Right lobe of liver (tissue), 6 donors: ENCODE results near the gene SAP30L. TPM values are rescaled to one million over a fixed set of nuclear protein-coding genes. Genes with fewer than 3 reads are reported as not detected.

Experiments
- ATAC-seq, 4 donors: fragments of 200-7000 bp; cut with Tn5 transposase; one replicate each; pipeline ENCODE4 v1.9.1; 2020; ENCODE audit warnings: mild to moderate bottlenecking in 4 of 4, moderate library complexity in 4 of 4
- DNase-seq, 3 donors: peaks; one replicate each; pipeline ENCODE4 v3.0.0-alpha.2; 2020
- H3K27ac ChIP-seq, 3 donors: fragments of 200-600 bp; one replicate each; pipeline ENCODE4 v1.8.0; 2022
- H3K27me3 ChIP-seq, 2 donors: fragments of 200-600 bp; one replicate each; pipeline ENCODE4 v1.8.0; 2022
- H3K36me3 ChIP-seq, 4 donors: fragments of 200-600 bp; sonication (generic) in 1 of 4; one replicate each; pipeline versions ENCODE4 v1.5.1 to v1.8.0; 2017 to 2022; ENCODE audit warnings: control low read depth in 1 of 4
- H3K4me1 ChIP-seq, 4 donors: fragments of 200-600 bp; sonication (generic) in 1 of 4; one replicate each; pipeline versions ENCODE4 v1.5.1 to v1.8.0; 2017 to 2022; ENCODE audit warnings: control low read depth in 1 of 4
- H3K4me3 ChIP-seq, 3 donors: fragments of 200-600 bp; one replicate each; pipeline ENCODE4 v1.8.0; 2022
- H3K9me3 ChIP-seq, 4 donors: fragments of 200-600 bp; sonication (generic) in 1 of 4; one replicate each; pipeline versions ENCODE4 v1.5.1 to v1.8.0; 2017 to 2022; ENCODE audit warnings: control low read depth in 1 of 4
- POLR2A ChIP-seq: fragments of 450-650 bp; IDR thresholded peaks from one replicate; pipeline ENCODE4 v1.6.1; 2017; ENCODE audit warnings: antibody characterized with exemption, mild to moderate bottlenecking
- WGBS: methylation state at CpG from one replicate; pipeline ENCODE4 v1.1.6; 2018; ENCODE audit warnings: low coverage, low lambda C conversion rate; ENCODE audit not compliant: insufficient coverage; ENCODE audit errors: missing lambda C conversion rate; 5-methylcytosine and 5-hydroxymethylcytosine counted together
- intact Hi-C, 2 donors: fragments of 100-400 bp; cut with DNase I; formaldehyde crosslinking; loops; one replicate each; pipeline versions ENCODE4 v1.11.2 to v1.14.1; 2022
- total RNA-seq, 6 experiments: library from RNA; depleted of rRNA in 2 of 6; stranded (reverse); fragments of >200 nt in 2 of 6; fragmentation: NEBNext Ultra II Directional in 3 of 6; extraction: Animal tissue kit (Norgen Biotek cat#: 25700) in 3 of 6; gene quantifications; one replicate each; pipeline versions ENCODE4 v1.1.0 to v1.2.4, GENCODE V29; 2016 to 2023
- TF ChIP-seq, protein P1 (sequence below), 4 donors: fragments of 200-600 bp in 3 of 4; fragments of 450-650 bp in 1 of 4; IDR thresholded peaks; one replicate each; pipeline versions ENCODE4 v1.5.1 to v1.8.0; 2016 to 2022; ENCODE audit warnings: antibody characterized with exemption in 4 of 4, mild to moderate bottlenecking in 2 of 4
- donor health status: DM: no; HTN: yes; CAD: no.
- donor health status: DM: no; HTN: no; CAD: no.
- donor health status: DM: no; HTN: no; CAD: no.
- donor health status: DM: no; HTN: yes; CAD: no.
- donor health status: DM: no; HTN: yes; CAD: no.

The SAP30L gene
- total RNA-seq, 6 experiments from 2014 or later: 9.7 to 24.9 (median 20.1) TPM

DNA sequence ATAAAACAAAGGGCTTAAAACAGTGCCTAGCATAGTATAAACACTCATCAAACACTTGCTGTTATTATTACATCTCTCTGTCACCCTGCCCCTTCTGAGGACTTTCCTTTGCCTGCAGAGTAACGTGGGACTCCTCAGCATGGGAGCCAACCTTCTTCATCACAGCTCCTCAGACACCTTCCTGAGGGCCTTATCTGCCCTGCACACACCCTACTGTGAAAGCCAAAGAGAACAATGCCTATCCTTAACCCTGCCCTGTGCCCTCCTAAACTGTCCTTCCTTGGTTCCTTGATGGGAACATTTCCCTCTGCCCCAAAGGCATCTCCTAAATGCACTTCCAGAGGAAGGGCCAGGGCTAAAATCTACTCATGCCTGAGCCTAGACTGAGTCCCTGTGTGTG lies 52.8 kb downstream of the SAP30L start:
- no peaks in the 10 kb centered on the region for H3K9me3 ChIP-seq
- TF ChIP-seq POLR2A: no peak
- TF ChIP-seq, protein P1, sequence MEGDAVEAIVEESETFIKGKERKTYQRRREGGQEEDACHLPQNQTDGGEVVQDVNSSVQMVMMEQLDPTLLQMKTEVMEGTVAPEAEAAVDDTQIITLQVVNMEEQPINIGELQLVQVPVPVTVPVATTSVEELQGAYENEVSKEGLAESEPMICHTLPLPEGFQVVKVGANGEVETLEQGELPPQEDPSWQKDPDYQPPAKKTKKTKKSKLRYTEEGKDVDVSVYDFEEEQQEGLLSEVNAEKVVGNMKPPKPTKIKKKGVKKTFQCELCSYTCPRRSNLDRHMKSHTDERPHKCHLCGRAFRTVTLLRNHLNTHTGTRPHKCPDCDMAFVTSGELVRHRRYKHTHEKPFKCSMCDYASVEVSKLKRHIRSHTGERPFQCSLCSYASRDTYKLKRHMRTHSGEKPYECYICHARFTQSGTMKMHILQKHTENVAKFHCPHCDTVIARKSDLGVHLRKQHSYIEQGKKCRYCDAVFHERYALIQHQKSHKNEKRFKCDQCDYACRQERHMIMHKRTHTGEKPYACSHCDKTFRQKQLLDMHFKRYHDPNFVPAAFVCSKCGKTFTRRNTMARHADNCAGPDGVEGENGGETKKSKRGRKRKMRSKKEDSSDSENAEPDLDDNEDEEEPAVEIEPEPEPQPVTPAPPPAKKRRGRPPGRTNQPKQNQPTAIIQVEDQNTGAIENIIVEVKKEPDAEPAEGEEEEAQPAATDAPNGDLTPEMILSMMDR (IDR thresholded peaks at IDR 0.05): no peak
- H3K27ac ChIP-seq: no peak overlapping the region
- no peaks in the 10 kb centered on the region for H3K36me3 ChIP-seq
- no peaks in the 10 kb centered on the region for H3K4me1 ChIP-seq
- H3K4me3 ChIP-seq: no peak overlapping the region
- no peaks in the 10 kb centered on the region for H3K27me3 ChIP-seq
- ATAC-seq (no peak), DNase-seq (no peak)
- WGBS: 67% methylated on average over 1 of the region's 1 CpG
- intact Hi-C loops: no loop called here

DNA sequence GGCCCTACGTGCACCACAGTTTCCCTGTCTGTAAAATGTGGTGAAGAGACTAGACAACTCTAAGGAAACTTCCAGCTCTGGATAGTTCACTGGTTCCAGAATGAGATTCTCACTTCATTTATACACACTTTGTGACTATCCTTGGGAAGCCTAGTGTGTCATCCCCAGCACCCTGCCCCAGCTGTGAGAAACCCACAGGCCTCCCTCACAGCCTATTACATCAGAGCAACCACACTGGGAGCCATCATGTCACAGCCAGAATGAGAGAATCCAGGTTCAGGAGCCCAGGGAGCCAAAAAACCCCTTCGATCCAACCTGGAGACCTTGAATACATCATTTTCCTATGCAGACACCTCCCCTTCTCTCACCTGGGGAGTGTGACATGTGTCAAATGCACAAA lies 53.2 kb downstream of the SAP30L start:
- DNase-seq (no peak), ATAC-seq (no peak)
- WGBS: 80% methylated on average over 1 of the region's 2 CpGs
- intact Hi-C loops: no loop called here
- H3K36me3 ChIP-seq: no peaks in the 10 kb centered on the region
- no peaks in the 10 kb centered on the region for H3K27me3 ChIP-seq
- no peak overlapping the region for H3K4me3 ChIP-seq
- TF ChIP-seq POLR2A: no peak
- TF ChIP-seq, protein P1 (IDR thresholded peaks at IDR 0.05): no peak
- H3K4me1 ChIP-seq: no peaks in the 10 kb centered on the region
- H3K27ac ChIP-seq: no peak overlapping the region
- H3K9me3 ChIP-seq: no peaks in the 10 kb centered on the region

DNA sequence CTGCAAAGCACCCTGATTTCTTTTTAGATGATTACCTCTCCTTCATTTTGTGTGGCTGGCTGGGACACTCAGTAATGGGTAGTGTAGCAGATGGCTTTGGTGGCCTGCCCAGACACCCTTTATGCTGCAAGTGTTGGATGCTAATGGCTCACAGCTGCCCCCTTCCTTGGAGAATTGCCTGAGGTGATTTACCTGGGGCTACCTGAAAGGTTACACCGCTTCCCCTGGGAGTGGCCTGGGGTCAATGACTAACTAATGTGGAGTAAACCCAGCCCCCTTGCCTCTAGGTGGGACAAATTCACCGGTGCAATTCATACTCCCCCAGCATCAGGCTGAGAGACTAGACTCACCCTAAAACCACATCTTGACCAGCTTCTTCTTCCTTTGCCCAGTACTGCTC lies 55.8 kb downstream of the SAP30L start:
- intact Hi-C loops: no loop called here
- Histone ChIP-seq H3K27ac (no peak overlapping the region), H3K4me3 (no peak overlapping the region), H3K9me3 (no peaks in the 10 kb centered on the region), H3K4me1 (no peaks in the 10 kb centered on the region), H3K27me3 (no peaks in the 10 kb centered on the region), H3K36me3 (no peaks in the 10 kb centered on the region)
- ATAC-seq (no peak), DNase-seq (no peak)
- WGBS: 30% methylated on average over 2 of the region's 2 CpGs
- TF ChIP-seq POLR2A: no peak
- TF ChIP-seq, protein P1 (IDR thresholded peaks at IDR 0.05): no peak

DNA sequence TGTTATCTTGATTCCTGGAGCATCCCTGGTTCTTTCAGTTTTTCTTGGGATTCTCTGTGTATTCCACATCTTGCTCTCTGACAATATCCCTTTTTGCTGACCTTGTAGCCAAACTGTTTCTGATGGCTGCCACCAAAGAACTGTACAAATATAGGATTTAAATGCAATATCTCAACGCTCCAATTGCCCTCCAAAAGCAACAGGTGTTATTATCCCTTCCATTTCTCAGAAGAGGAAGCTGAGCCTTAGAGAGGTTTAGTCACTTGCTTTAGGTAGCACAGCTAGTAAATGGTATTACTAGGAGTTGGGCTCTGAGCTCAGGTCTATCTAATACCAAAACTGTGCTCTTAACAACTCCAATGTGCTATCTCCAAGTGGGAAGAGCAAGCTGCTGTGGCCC lies 56.4 kb downstream of the SAP30L start:
- intact Hi-C loops: no loop called here
- WGBS: 78% methylated on average over 1 of the region's 1 CpG
- Histone ChIP-seq H3K27me3 (no peaks in the 10 kb centered on the region), H3K4me3 (no peak overlapping the region), H3K4me1 (no peaks in the 10 kb centered on the region), H3K27ac (no peak overlapping the region), H3K9me3 (no peaks in the 10 kb centered on the region), H3K36me3 (no peaks in the 10 kb centered on the region)
- no peak for DNase-seq
- TF ChIP-seq POLR2A: no peak
- TF ChIP-seq, protein P1 (IDR thresholded peaks at IDR 0.05): no peak
- no peak for ATAC-seq

DNA sequence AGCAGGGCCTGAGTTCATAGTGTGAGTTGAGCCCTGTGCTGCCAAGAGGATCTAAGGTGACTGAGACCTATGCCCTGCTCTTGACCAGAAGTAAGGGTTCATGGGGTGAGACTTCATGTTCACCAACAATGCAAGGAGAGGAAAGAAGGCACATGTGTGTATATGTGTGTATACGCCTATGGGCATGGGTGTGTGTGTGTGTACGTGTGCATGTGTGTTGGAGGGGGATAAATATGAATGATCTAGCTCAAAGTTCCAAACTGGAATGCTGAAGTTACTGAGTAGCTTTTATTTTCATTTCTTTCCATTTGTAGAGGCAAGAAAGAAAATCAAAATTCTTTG lies 57.9 kb downstream of the SAP30L start:
- H3K36me3 ChIP-seq: no peaks in the 10 kb centered on the region

More for the DNA sequence above, 57.9 kb downstream of the SAP30L start:
- Histone ChIP-seq H3K4me3 (no peak overlapping the region), H3K27ac (no peak overlapping the region), H3K27me3 (no peaks in the 10 kb centered on the region), H3K4me1 (no peaks in the 10 kb centered on the region), H3K9me3 (no peaks in the 10 kb centered on the region)
- no peak for TF ChIP-seq POLR2A
- TF ChIP-seq, protein P1 (IDR thresholded peaks at IDR 0.05): no peak
- ATAC-seq (no peak), DNase-seq (no peak)
- intact Hi-C loops: no loop called here
- 96% methylated on average over 2 of the region's 2 CpGs for WGBS
